HG03139 (cell line): ENCODE data around the gene PHACTR4.
"Not testable (repeated sequence)": the region's sequence is repeated elsewhere in the genome, so short reads cannot be mapped to it uniquely, and the experiment has no call there.

Source experiments
- ATAC-seq: cut with Tn5 transposase; IDR thresholded peaks from one replicate; pipeline ENCODE4 v1.9.1; 2021; ENCODE audit not compliant: unreplicated experiment

PHACTR4 gene

GRCh38 chr1:28428990-28429520, 59.5 kb downstream of the PHACTR4 start:
- ATAC-seq = no peak

- no peak for ATAC-seq
These were observed 66.8 kb downstream of the PHACTR4 start for GRCh38 chr1:28436211-28436769.

- ATAC-seq = no peak
These were observed 67.9 kb downstream of the PHACTR4 start for GRCh38 chr1:28437264-28437923.

- ATAC-seq = no peak
These were observed 68.6 kb downstream of the PHACTR4 start for GRCh38 chr1:28437924-28438699.

GRCh38 chr1:28439320-28439719, 69.8 kb downstream of the PHACTR4 start:
- ATAC-seq = no peak

GRCh38 chr1:28441674-28442073, 72.1 kb downstream of the PHACTR4 start:
- ATAC-seq = no peak

GRCh38 chr1:28443550-28443949, 74.0 kb downstream of the PHACTR4 start:
- ATAC-seq = no peak

- ATAC-seq = no peak
These were observed 78.1 kb downstream of the PHACTR4 start for GRCh38 chr1:28447679-28448078.

GRCh38 chr1:28448094-28448611, 78.6 kb downstream of the PHACTR4 start:
- not testable (repeated sequence) for ATAC-seq

- no peak for ATAC-seq
These were observed 80.4 kb downstream of the PHACTR4 start for GRCh38 chr1:28449904-28450303.

- ATAC-seq = no peak
These were observed 81.0 kb downstream of the PHACTR4 start for GRCh38 chr1:28450561-28450960.

- no peak for ATAC-seq
These were observed 81.5 kb downstream of the PHACTR4 start for GRCh38 chr1:28451011-28451410.

GRCh38 chr1:28456078-28456477, 86.5 kb downstream of the PHACTR4 start:
- ATAC-seq = no peak

- ATAC-seq = no peak
These were observed 88.1 kb downstream of the PHACTR4 start for GRCh38 chr1:28457678-28458077.

GRCh38 chr1:28458237-28459228, 89.0 kb downstream of the PHACTR4 start:
- ATAC-seq = no peak

GRCh38 chr1:28466226-28466778, 96.8 kb downstream of the PHACTR4 start:
- no peak for ATAC-seq

GRCh38 chr1:28470146-28470545, 100.6 kb downstream of the PHACTR4 start:
- no peak for ATAC-seq

- not testable (repeated sequence) for ATAC-seq
These were observed 110.0 kb downstream of the PHACTR4 start for GRCh38 chr1:28479497-28479896.

- ATAC-seq = no peak
These were observed 110.8 kb downstream of the PHACTR4 start for GRCh38 chr1:28480308-28480707.

- ATAC-seq = no peak
These were observed 112.6 kb downstream of the PHACTR4 start for GRCh38 chr1:28482138-28482537.
